ENCODE results near the gene PCBP3. TPM values are rescaled to one million over a fixed set of nuclear protein-coding genes. Genes with fewer than 3 reads are reported as not detected.

PCBP3 gene
- total RNA-seq, 1 experiment from 2014 or later: not detected

- ChIA-PET POLR2A (no interaction called here), CTCF (no interaction called here)
- Histone ChIP-seq H3K4me1 (ENCODE audit: control insufficient read depth, insufficient read depth, low read length) (no peaks in the 10 kb centered on the region), H3K36me3 (ENCODE audit: control insufficient read depth, insufficient read depth, low read length) (no peaks in the 10 kb centered on the region), H3K9me3 (ENCODE audit: control insufficient read depth, insufficient read depth, low read depth, low read length) (peaks cover 4% of the 10 kb centered on the region; the same call in 1 of the 2 replicates), H3K4me3 (ENCODE audit: low read depth in 2 of 2, low read length in 2 of 2) (no peak overlapping the region), H3K27ac (ENCODE audit: low read length) (no peak overlapping the region), H3K27me3 (ENCODE audit: control insufficient read depth, insufficient read depth, low read length) (peaks cover 5% of the 10 kb centered on the region; the same call in 1 of the 2 replicates)
- in situ Hi-C loops (cut with HindIII; ENCODE audit: low pct_unique_long_range_greater_than_20kb, low sequenced_read_pairs) (no loop called here), intact Hi-C loops (cut with micrococcal nuclease; ENCODE audit: unreplicated experiment) (no loop called here)
- BruUV-seq (replicated peaks): no TSS peak
- TF ChIP-seq, protein P1, sequence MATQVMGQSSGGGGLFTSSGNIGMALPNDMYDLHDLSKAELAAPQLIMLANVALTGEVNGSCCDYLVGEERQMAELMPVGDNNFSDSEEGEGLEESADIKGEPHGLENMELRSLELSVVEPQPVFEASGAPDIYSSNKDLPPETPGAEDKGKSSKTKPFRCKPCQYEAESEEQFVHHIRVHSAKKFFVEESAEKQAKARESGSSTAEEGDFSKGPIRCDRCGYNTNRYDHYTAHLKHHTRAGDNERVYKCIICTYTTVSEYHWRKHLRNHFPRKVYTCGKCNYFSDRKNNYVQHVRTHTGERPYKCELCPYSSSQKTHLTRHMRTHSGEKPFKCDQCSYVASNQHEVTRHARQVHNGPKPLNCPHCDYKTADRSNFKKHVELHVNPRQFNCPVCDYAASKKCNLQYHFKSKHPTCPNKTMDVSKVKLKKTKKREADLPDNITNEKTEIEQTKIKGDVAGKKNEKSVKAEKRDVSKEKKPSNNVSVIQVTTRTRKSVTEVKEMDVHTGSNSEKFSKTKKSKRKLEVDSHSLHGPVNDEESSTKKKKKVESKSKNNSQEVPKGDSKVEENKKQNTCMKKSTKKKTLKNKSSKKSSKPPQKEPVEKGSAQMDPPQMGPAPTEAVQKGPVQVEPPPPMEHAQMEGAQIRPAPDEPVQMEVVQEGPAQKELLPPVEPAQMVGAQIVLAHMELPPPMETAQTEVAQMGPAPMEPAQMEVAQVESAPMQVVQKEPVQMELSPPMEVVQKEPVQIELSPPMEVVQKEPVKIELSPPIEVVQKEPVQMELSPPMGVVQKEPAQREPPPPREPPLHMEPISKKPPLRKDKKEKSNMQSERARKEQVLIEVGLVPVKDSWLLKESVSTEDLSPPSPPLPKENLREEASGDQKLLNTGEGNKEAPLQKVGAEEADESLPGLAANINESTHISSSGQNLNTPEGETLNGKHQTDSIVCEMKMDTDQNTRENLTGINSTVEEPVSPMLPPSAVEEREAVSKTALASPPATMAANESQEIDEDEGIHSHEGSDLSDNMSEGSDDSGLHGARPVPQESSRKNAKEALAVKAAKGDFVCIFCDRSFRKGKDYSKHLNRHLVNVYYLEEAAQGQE (IDR thresholded peaks at IDR 0.05; ENCODE audit: insufficient read depth in 1 of 2, low read depth in 2 of 2, low read length in 1 of 2): no peak
- no peak for TF ChIP-seq POLR2AphosphoS5 (IDR thresholded peaks at IDR 0.05; ENCODE audit: low read depth, low read length)
- DNase-seq (ENCODE audit: low read depth, low spot score) (no peak), ATAC-seq (no peak)
Observed at GRCh38 chr21:45750936-45751335, 107.4 kb downstream of the PCBP3 start.

DNA sequence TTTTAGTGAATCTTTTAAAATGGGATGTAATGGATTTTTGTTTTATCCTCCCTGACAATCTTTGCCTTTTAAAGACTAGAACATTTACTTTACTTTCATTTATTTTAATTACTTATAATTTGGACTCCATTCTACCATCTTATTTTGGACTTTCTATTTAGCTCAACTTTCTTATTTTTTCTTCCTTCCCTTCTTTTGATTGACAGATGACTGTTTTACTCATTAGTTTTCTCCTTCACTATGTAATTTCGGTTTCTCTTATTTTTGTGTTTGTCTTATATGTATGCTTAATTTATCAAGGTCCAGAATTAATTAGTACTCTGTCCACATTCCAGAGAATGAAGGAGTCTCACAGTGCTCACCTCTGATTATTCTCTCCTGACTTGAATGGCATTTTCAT, 109.9 kb downstream of the PCBP3 start:
- ChIA-PET POLR2A (interaction anchor here (0.6 kb wide), 1 partner anchor 16 kb away, joined by 3 read pairs; no protein-coding TSS in a partner anchor), CTCF (no interaction called here)
- no TSS peak for BruUV-seq (replicated peaks)
- no peak overlapping the region for H3K4me3 ChIP-seq (ENCODE audit: low read depth in 2 of 2, low read length in 2 of 2)
- in situ Hi-C loops (cut with HindIII; ENCODE audit: low pct_unique_long_range_greater_than_20kb, low sequenced_read_pairs): no loop called here
- no peak overlapping the region for H3K27ac ChIP-seq (ENCODE audit: low read length)
- ATAC-seq (no peak), DNase-seq (ENCODE audit: low read depth, low spot score) (no peak)
- no peaks in the 10 kb centered on the region for H3K36me3 ChIP-seq (ENCODE audit: control insufficient read depth, insufficient read depth, low read length)
- no peaks in the 10 kb centered on the region for H3K4me1 ChIP-seq (ENCODE audit: control insufficient read depth, insufficient read depth, low read length)
- H3K9me3 ChIP-seq (ENCODE audit: control insufficient read depth, insufficient read depth, low read depth, low read length): peaks cover 4% of the 10 kb centered on the region; the same call in 1 of the 2 replicates
- H3K27me3 ChIP-seq (ENCODE audit: control insufficient read depth, insufficient read depth, low read length): peaks cover 5% of the 10 kb centered on the region; the same call in 1 of the 2 replicates
- TF ChIP-seq, protein P1 (IDR thresholded peaks at IDR 0.05; ENCODE audit: insufficient read depth in 1 of 2, low read depth in 2 of 2, low read length in 1 of 2): no peak
- no peak for TF ChIP-seq SIN3A (IDR thresholded peaks at IDR 0.05; ENCODE audit: borderline replicate concordance, insufficient read depth, low read depth, low read length)
- TF ChIP-seq, protein P2, sequence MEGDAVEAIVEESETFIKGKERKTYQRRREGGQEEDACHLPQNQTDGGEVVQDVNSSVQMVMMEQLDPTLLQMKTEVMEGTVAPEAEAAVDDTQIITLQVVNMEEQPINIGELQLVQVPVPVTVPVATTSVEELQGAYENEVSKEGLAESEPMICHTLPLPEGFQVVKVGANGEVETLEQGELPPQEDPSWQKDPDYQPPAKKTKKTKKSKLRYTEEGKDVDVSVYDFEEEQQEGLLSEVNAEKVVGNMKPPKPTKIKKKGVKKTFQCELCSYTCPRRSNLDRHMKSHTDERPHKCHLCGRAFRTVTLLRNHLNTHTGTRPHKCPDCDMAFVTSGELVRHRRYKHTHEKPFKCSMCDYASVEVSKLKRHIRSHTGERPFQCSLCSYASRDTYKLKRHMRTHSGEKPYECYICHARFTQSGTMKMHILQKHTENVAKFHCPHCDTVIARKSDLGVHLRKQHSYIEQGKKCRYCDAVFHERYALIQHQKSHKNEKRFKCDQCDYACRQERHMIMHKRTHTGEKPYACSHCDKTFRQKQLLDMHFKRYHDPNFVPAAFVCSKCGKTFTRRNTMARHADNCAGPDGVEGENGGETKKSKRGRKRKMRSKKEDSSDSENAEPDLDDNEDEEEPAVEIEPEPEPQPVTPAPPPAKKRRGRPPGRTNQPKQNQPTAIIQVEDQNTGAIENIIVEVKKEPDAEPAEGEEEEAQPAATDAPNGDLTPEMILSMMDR (IDR thresholded peaks at IDR 0.05): no peak
- intact Hi-C loops (cut with micrococcal nuclease; ENCODE audit: unreplicated experiment): no loop called here

Data from Panc1 (cell line).